HUES6 (cell line): ENCODE results near the gene MROH7.

Experiments
- H3K27ac ChIP-seq: 2 replicates; pipeline ENCODE4 v1.7.0; 2013; ENCODE audit warnings: low read depth, mild to moderate bottlenecking, low read length, inconsistent platforms
- H3K27me3 ChIP-seq: 2 replicates; pipeline ENCODE4 v1.6.1; 2013; ENCODE audit warnings: low read length; ENCODE audit not compliant: control insufficient read depth, insufficient read depth
- H3K36me3 ChIP-seq: 2 replicates; pipeline ENCODE4 v1.6.1; 2013; ENCODE audit warnings: low read length; ENCODE audit not compliant: control insufficient read depth, insufficient read depth
- H3K4me1 ChIP-seq: 2 replicates; pipeline ENCODE4 v1.6.1; 2013; ENCODE audit warnings: low read length; ENCODE audit not compliant: control insufficient read depth, insufficient read depth
- H3K4me3 ChIP-seq: 2 replicates; pipeline ENCODE4 v1.5.1; 2013; ENCODE audit warnings: low read depth, low read length
- H3K9ac ChIP-seq: one replicate; pipeline ENCODE4 v1.6.1; 2013; ENCODE audit warnings: mild to moderate bottlenecking, low read length
- H3K9me3 ChIP-seq: 2 replicates; pipeline ENCODE4 v1.6.1; 2013; ENCODE audit warnings: low read depth, low read length; ENCODE audit not compliant: control insufficient read depth, insufficient read depth

Gene MROH7

DNA sequence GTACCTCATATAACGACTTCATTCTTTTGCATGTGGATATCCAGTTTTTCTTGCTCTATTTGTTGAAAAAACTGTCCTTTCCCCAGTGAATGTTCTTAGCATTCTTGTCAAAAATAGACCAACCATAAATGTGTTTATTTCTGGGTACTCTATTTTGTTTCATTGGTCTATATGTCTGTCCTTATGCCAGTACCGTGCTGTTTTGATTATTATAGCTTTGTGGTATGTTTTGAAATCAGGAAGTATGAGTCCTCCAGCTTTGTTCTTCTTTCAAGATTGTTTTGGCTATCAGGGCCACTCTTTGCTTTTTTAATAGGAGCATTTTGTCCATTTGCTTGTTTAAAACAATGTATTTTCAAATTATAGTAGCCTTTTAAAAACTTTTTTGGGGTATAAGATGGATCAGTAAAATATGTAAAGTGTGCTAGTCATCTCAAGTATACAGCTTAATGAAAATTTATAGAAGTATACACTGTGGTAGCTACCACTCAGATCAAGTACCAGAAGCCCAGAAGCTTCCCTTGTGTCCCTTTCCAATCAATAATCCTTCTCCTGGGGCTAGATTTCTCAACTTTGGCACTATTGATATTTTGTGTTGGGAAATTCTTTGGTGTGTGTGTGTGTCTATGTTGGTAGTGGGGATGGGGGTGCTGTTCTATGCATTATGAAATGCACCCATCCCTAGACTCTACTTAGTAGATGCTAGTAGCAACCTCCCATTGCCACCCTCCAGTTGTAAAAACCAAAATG, 16.8 kb downstream of the MROH7 start:
- Histone ChIP-seq H3K9ac (no peak overlapping the region), H3K4me1 (no peaks in the 10 kb centered on the region), H3K9me3 (peaks cover 8% of the 10 kb centered on the region; the same call in 1 of the 2 replicates), H3K27me3 (no peaks in the 10 kb centered on the region), H3K27ac (no peak overlapping the region), H3K4me3 (no peak overlapping the region), H3K36me3 (no peaks in the 10 kb centered on the region)

DNA sequence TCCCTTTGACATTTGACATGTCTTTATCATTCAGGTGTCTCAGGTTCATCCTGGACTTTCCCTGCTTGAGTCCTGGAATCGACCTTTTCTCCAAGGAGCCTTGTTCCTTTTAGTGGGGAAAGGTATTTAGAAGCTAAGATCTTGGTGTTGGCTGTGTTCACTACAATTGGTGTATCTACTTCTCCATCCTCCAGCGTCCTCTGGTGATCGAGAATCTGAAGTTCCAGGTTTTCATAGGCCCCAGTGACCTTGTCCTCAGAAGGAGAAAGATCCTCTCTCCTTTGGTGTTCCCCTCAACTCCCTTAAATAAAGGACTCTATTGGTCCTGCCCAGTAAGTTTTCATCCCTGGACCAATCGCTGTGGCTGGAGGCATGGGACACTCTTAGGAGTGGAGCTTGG, 22.1 kb downstream of the MROH7 start:
- Histone ChIP-seq H3K4me3 (no peak overlapping the region), H3K4me1 (no peaks in the 10 kb centered on the region), H3K9ac (no peak overlapping the region), H3K27ac (no peak overlapping the region), H3K27me3 (no peaks in the 10 kb centered on the region), H3K9me3 (no peaks in the 10 kb centered on the region), H3K36me3 (no peaks in the 10 kb centered on the region)

- no peaks in the 10 kb centered on the region for H3K4me1 ChIP-seq
- H3K9ac ChIP-seq: no peak overlapping the region
- no peaks in the 10 kb centered on the region for H3K9me3 ChIP-seq
- H3K36me3 ChIP-seq: no peaks in the 10 kb centered on the region
- H3K27ac ChIP-seq: no peak overlapping the region
- no peak overlapping the region for H3K4me3 ChIP-seq
- H3K27me3 ChIP-seq: no peaks in the 10 kb centered on the region
Observed at GRCh38 chr1:54664364-54664763, 22.8 kb downstream of the MROH7 start.

- no peak overlapping the region for H3K27ac ChIP-seq
- no peaks in the 10 kb centered on the region for H3K27me3 ChIP-seq
- H3K36me3 ChIP-seq: no peaks in the 10 kb centered on the region
- H3K9me3 ChIP-seq: no peaks in the 10 kb centered on the region
- H3K4me1 ChIP-seq: no peaks in the 10 kb centered on the region
- no peak overlapping the region for H3K4me3 ChIP-seq
- no peak overlapping the region for H3K9ac ChIP-seq
Observed at GRCh38 chr1:54665852-54666251, 24.3 kb downstream of the MROH7 start.

GRCh38 chr1:54666333-54666732, 24.7 kb downstream of the MROH7 start:
- H3K9ac ChIP-seq: no peak overlapping the region
- no peaks in the 10 kb centered on the region for H3K4me1 ChIP-seq
- H3K9me3 ChIP-seq: no peaks in the 10 kb centered on the region
- no peak overlapping the region for H3K27ac ChIP-seq
- H3K27me3 ChIP-seq: no peaks in the 10 kb centered on the region
- no peaks in the 10 kb centered on the region for H3K36me3 ChIP-seq
- H3K4me3 ChIP-seq: no peak overlapping the region

- no peaks in the 10 kb centered on the region for H3K9me3 ChIP-seq
- H3K27ac ChIP-seq: no peak overlapping the region
- H3K9ac ChIP-seq: no peak overlapping the region
- H3K4me3 ChIP-seq: no peak overlapping the region
- H3K4me1 ChIP-seq: no peaks in the 10 kb centered on the region
- no peaks in the 10 kb centered on the region for H3K36me3 ChIP-seq
- no peaks in the 10 kb centered on the region for H3K27me3 ChIP-seq
Observed at GRCh38 chr1:54667797-54668196, 26.2 kb downstream of the MROH7 start.

DNA sequence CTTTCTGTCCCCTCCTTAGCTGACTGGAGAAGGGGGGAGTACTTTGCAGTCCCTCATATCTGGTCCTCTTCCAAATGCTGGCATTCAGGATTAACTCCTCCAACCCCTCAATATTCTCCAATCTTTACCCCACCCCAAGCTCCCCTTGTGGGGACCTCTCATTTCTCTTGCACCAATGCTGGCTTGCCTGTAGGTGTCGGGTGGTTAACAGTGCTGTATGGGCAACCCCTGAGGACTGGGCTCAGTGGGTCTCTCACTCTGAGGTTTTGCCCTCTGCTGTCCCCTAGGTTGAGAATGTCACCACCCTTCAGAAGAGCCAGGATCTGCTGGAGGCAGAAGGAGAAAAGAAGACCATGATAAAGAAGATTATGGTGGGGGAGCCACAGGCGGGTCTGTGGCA, 27.0 kb downstream of the MROH7 start:
- H3K9ac ChIP-seq: no peak overlapping the region
- H3K36me3 ChIP-seq: no peaks in the 10 kb centered on the region
- H3K27ac ChIP-seq: no peak overlapping the region
- no peak overlapping the region for H3K4me3 ChIP-seq
- no peaks in the 10 kb centered on the region for H3K4me1 ChIP-seq
- H3K27me3 ChIP-seq: no peaks in the 10 kb centered on the region
- no peaks in the 10 kb centered on the region for H3K9me3 ChIP-seq

DNA sequence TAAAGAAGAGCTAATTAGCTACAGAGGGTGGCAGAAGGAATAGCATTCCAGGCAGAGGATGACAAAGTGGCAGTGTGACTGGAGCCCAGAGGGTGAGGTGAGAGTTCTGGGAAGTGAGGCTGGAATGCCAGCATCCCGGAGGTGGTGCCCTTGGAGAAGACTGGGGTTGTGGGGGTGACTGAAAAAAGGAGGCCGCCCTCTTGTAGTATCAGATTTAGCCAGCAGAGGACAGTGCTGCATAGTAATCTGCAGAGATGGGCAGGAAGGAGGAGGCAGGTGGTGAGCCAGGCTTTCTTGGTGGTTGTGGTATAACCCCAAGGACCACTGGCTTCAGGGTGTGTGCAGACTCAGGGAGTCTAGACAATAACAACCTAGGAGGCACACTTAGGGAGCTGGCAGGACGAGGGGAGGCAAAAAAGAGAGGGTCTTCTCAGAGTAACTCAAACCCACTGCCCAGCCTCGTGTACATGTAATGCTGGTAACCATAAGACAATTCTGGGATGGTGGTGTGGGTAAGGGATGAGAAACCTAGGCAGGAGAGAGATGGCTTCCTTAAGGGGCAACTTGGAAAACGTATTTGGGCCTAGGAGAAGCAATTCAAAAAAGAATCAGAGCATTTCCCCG, 30.5 kb downstream of the MROH7 start:
- Histone ChIP-seq H3K4me1 (no peaks in the 10 kb centered on the region), H3K27ac (no peak overlapping the region), H3K9me3 (no peaks in the 10 kb centered on the region), H3K9ac (no peak overlapping the region), H3K27me3 (no peaks in the 10 kb centered on the region), H3K36me3 (no peaks in the 10 kb centered on the region), H3K4me3 (no peak overlapping the region)

GRCh38 chr1:54678776-54679643, 37.4 kb downstream of the MROH7 start:
- Histone ChIP-seq H3K36me3 (no peaks in the 10 kb centered on the region), H3K27ac (no peak overlapping the region), H3K4me3 (no peak overlapping the region), H3K27me3 (no peaks in the 10 kb centered on the region), H3K4me1 (peaks cover 11% of the 10 kb centered on the region; the same call in 1 of the 2 replicates), H3K9me3 (no peaks in the 10 kb centered on the region), H3K9ac (no peak overlapping the region)

GRCh38 chr1:54679706-54680105, 38.1 kb downstream of the MROH7 start:
- H3K27ac ChIP-seq: no peak overlapping the region
- no peak overlapping the region for H3K4me3 ChIP-seq
- H3K9me3 ChIP-seq: no peaks in the 10 kb centered on the region
- peaks cover 11% of the 10 kb centered on the region; the same call in 1 of the 2 replicates for H3K4me1 ChIP-seq
- H3K27me3 ChIP-seq: no peaks in the 10 kb centered on the region
- H3K9ac ChIP-seq: no peak overlapping the region
- H3K36me3 ChIP-seq: no peaks in the 10 kb centered on the region

DNA sequence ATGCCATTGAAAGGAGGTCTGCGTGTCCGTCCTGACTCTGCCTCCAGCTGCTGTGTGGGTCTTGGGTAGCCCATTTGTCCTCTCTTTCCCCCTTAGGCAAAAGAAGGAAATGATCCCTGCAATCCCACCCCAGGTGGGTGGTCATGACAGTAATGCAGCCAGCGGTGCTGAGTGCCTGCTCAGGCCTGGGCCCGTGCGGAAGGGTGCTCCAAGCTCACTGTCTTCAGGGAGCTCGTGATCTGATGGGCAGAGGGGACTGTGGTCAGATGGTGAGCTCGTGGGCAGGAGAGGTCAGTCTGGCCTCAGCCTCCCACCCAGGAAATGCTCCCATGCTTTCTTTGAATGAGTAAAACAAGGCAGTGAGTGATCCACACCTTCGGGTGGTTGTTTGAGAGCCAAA, 38.8 kb downstream of the MROH7 start:
- Histone ChIP-seq H3K27me3 (no peaks in the 10 kb centered on the region), H3K27ac (no peak overlapping the region), H3K4me3 (no peak overlapping the region), H3K36me3 (no peaks in the 10 kb centered on the region), H3K9me3 (no peaks in the 10 kb centered on the region), H3K4me1 (peaks cover 11% of the 10 kb centered on the region; the same call in 1 of the 2 replicates), H3K9ac (no peak overlapping the region)
